ELF-1 (cell line): ENCODE measurements around the gene CD200.
A peak's percentile ranks its signal among the peaks of the same experiment; 100 is the strongest.

Source experiments
- DNase-seq: peaks from one replicate; pipeline ENCODE4 v3.0.0-alpha.2; 2016; ENCODE audit warnings: low read depth, low spot score

The CD200 gene

DNA sequence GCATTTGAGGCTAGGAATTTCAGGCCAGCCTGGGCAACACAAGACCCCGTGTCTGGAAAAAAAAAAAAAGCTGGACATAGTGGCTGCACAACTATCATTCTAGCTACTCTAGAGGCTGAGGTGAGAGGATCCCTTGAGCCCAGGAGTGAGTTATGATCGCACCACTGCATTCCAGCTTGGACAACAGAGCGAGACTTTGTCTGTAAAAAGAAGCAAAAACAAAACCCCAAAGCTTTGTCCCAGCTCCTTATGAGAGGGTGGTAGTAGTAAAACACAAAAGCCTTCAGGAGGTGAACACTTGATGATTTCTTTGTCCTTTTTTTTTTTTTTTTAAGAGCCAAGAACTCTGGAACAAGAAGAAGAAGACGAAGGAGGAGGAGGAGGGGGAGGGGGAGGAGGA, 1.1 kb upstream of the CD200 start:
- peak; percentile 62 for DNase-seq

DNA sequence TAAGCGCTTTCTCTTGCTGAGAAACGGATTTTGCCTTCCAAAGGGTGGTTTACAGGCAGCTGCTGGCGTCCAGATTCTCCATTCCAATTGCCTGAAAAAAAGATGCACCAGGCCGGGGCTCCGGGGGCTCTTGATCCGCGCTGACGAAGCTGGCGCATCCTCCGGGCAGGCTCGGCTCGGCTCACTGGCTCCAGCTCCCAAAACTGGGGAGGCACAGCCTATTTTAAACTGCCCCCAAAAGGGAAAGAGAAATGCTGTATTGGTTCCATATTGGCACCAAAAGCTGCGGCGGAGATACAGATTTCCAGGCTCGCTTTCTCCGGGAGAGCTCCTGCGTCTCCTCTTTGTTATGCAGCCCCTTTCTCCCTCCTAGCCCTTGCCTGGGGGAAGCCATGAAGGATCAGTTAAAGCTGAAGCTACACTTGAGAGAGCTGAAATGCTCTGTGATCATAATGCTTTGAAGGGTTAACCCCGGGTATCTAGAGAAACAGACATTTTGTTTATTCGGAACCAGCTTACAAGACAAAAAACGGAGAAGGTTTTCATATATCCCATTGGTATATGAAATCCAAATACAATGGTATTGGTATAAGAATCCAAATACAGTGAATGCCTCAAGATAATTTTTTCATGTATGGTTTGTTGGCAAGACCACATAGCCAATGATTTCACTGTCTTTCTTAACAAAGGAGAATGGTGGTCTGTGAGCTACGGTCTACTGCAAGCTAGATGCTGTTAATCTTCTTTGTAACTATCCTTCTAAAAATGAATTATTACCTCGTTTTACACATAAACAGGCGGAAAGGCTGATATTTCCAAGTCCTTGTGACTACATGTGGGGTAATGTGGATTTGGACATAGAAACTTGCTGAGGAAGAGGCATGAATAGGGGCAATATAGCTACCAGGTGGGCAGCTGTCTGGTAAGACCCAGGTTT, 693 bp downstream of the CD200 start:
- DNase-seq, result peak; percentile 81

DNA sequence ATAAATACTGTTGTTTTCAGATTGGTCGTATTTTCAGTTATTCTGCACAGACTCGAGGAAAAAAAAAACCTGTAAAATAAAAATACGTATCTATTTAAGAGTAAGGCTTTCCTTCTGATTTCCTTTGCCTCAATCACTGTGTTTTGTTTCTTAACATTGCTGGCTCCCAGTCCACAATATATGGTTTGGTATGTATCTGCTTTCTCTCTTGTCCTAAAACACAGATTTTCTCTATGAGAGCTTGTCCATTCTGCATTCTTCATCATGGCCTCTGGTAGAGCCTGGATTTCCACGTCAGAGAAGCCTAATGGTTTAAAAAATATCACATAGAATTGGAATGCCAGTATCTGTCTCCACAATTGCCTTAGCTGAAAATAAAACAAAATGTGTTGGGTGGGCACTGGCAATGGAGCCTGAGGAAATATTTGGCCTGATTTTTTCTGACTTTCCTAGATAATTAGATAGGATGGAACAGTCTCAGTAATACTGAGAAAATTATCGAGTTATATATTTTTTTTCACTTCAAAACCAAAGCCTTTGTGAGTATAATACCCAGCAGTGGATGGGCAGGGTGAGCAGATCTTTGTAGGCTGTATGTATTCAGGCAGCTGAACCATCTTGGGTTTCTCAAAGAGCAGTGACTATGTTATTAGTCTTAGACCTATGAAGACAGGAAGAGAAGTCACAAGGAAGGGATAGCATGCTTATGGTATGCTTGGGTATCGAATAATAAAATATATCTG, 1.9 kb downstream of the CD200 start:
- DNase-seq, result no peak

GRCh38 chr3:112335434-112335781, 2.5 kb downstream of the CD200 start:
- no peak for DNase-seq

DNA sequence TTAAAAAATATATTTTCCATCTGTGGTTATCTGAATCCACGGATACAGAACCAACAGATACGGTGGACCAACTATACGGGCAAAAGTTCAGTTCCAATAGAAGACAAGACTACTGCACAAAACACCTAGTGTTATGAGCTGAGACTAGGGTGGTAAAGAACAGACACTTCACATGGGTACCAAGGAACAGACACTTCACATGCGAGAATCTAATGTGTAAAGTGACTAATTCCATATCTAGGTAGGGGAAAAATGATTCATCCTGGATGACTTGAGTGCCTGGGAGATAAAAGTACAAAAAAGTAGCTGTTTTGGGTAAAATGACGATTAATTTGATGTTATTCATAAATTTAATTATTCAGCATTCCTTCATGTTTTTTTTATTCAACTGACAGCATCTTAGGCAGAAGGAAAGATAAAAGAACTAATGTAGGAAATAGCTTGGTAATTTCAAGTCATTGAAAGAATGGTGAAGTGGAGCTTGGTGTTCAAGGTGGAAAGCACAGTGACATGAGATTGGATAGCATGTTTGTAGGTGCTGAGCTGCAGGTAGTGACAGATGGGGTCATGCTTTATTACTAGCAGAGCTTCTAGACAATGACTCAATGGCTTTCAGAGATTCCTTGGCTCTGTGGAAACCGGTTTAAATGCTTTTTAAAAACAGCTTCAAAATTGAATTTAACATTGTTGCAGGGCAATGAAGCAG, 5.2 kb downstream of the CD200 start:
- no peak for DNase-seq

- DNase-seq, result no peak
Measured at GRCh38 chr3:112338727-112339056, 5.7 kb downstream of the CD200 start.

- no peak for DNase-seq
Measured at GRCh38 chr3:112339134-112339533, 6.2 kb downstream of the CD200 start.

GRCh38 chr3:112339609-112340008, 6.7 kb downstream of the CD200 start:
- no peak for DNase-seq

DNA sequence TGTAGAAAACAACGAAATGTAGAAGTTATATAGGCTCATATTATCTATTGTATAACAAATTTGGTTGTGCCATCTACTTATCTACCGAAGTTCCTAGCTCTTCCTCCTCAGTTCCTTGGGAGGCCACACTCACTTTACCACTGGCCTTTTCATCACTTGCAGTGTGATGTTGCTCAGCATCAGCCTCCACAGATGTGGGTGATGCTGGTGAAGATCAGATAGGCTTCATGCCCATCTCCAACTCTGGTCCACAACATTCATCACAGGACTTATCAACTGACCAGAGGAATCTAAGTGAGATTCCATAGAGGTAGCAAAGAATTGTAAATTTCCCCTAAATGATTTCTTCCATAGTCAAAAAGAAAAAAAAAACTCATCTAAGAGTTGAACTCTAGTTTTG, 8.4 kb downstream of the CD200 start:
- no peak for DNase-seq

DNA sequence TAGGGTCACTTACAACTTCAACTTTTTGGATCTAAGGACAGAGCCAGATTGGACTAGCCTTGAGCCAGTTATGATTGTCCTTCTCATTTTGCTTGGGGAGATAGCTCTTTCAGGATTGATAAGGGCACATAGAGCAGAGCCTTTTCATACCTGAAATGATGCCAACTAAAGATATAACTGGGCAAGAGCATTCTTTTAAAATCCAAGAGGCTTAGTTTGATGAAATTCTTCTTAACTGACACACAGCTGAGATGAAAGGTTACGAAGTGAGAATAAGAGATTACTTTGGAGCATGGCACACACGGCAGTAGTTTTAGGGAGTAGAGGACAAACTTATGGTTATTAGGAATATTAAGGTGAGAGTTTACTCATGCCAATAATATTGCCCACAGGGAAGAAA, 12.7 kb downstream of the CD200 start:
- no peak for DNase-seq

- no peak for DNase-seq
Measured at GRCh38 chr3:112346491-112347122, 13.7 kb downstream of the CD200 start.

DNA sequence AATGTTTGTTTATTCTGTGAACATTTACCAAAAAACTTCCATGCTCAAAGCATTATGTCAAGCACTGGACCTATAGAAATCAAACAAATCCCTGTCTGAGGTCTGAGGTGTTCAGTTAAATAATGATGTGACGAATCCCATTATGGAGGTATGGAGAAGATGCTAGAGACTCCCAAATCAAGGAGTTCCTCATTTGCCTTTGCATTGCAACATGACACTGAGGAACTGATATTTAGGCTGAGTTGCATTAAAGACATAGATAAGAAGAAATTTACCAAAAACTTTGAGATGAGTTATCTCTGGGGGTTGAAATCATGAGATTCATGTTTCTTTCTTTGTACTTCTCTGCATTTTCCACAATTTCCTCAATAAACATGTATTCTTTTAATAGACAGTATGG, 16.0 kb downstream of the CD200 start:
- DNase-seq, result no peak

DNA sequence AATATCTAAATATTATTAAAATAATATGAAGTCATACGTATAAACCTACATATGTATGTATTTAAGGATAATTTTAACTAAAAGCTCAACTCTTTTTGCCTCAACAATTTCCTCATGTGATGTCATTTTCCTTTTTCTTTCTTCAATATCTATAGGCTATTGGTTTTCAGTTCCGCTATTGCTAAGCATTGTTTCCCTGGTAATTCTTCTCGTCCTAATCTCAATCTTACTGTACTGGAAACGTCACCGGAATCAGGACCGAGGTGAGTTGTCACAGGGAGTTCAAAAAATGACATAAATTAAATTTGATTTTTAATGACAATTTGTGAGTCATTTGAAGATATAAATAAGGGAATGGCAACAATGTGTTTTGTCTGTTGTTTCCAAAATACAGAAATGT, 16.6 kb downstream of the CD200 start:
- no peak for DNase-seq

GRCh38 chr3:112350018-112350810, 17.3 kb downstream of the CD200 start:
- no peak for DNase-seq

GRCh38 chr3:112351036-112351435, 18.1 kb downstream of the CD200 start:
- DNase-seq, result no peak

DNA sequence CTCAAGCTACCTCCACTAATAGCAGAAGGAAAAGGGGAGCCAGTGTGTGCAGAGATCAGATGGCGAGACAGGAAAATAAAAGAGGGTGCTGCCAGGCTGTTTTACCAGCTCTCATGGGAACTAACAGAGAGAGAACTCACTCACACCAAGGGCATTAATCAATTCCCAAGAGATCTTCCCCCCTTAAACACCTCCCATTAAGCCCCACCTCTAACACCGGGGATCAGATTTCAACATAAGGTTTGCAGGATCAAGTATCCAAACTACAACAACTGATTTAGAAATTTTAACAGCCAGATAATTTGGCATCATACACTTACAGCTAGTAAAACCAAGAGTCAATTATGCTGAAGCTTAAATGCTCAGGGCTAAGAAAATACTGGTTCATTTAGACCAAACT, 18.9 kb downstream of the CD200 start:
- no peak for DNase-seq

- no peak for DNase-seq
Measured at GRCh38 chr3:112352720-112353119, 19.8 kb downstream of the CD200 start.

DNA sequence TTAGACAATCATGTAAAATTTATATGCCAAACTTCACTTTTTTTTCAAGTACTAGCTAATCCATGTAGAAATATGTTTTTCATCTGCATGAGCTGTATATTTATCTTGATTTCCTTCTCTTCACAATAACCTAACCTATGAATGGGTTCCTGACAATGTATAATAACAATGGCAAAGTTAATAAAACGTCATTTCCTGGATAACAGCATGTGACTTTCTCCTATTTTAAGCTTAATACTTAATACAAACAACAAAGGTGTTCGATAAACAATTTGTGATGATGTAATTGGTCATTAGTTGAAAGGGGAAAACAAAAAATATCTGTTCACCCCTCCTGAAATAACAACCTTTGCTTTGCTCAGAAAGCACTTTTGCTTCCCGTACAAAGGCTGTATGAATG, 20.4 kb downstream of the CD200 start:
- no peak for DNase-seq

GRCh38 chr3:112354642-112355306, 21.8 kb downstream of the CD200 start:
- no peak for DNase-seq

DNA sequence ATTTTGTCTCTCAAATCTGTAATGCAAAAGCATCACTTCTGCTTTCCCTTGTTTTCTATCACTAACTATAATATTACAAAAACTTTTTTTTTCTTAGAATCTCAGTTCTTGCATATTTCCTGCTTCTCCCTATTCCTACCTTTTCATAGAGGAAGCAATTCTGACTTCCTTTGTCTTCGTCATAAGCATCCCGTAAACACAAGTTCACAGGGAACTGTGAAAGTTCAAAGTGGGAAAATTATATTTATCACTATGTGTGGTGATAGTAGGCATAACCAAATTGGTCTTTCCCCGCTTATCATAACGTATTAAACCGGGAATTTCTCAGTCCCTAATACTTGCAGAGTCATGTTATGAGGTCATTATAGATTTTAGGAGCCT, 22.3 kb downstream of the CD200 start:
- no peak for DNase-seq
